ENCODE measurements around the gene FILIP1L.

Gene FILIP1L

DNA sequence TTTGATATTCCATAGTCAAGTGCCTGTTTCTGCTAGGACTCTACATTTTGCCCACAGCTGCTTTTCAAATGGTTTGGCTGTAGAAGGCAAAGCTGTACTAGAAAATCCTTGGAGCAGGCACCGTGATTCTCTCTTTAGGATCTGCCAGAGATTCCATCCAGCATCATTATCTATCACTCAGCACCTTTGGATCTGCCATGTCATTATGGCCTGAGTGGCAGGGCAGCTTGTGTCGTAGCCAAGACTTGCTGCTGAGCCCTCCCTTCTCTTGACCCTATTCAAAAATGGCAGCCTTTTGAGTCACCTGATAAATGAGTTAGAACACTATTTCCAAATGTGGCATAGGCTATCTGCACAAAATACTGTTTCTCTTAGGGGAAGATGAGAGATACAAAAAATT is 304.7 kb downstream of the FILIP1L start:
- TF ChIP-seq TCF12 (IDR thresholded peaks at IDR 0.05; ENCODE audit: low read depth), result no peak
- TF ChIP-seq, protein P1, sequence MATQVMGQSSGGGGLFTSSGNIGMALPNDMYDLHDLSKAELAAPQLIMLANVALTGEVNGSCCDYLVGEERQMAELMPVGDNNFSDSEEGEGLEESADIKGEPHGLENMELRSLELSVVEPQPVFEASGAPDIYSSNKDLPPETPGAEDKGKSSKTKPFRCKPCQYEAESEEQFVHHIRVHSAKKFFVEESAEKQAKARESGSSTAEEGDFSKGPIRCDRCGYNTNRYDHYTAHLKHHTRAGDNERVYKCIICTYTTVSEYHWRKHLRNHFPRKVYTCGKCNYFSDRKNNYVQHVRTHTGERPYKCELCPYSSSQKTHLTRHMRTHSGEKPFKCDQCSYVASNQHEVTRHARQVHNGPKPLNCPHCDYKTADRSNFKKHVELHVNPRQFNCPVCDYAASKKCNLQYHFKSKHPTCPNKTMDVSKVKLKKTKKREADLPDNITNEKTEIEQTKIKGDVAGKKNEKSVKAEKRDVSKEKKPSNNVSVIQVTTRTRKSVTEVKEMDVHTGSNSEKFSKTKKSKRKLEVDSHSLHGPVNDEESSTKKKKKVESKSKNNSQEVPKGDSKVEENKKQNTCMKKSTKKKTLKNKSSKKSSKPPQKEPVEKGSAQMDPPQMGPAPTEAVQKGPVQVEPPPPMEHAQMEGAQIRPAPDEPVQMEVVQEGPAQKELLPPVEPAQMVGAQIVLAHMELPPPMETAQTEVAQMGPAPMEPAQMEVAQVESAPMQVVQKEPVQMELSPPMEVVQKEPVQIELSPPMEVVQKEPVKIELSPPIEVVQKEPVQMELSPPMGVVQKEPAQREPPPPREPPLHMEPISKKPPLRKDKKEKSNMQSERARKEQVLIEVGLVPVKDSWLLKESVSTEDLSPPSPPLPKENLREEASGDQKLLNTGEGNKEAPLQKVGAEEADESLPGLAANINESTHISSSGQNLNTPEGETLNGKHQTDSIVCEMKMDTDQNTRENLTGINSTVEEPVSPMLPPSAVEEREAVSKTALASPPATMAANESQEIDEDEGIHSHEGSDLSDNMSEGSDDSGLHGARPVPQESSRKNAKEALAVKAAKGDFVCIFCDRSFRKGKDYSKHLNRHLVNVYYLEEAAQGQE (IDR thresholded peaks at IDR 0.05; ENCODE audit: low read depth), result no peak
- no peak for TF ChIP-seq CEBPB (IDR thresholded peaks at IDR 0.05)
- no peak for TF ChIP-seq YY1 (IDR thresholded peaks at IDR 0.05; ENCODE audit: low read depth)
- TF ChIP-seq, protein P2, sequence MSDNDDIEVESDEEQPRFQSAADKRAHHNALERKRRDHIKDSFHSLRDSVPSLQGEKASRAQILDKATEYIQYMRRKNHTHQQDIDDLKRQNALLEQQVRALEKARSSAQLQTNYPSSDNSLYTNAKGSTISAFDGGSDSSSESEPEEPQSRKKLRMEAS (IDR thresholded peaks at IDR 0.05), result no peak
- TF ChIP-seq CREB1 (IDR thresholded peaks at IDR 0.05; ENCODE audit: low read depth), result no peak
- TF ChIP-seq TAF1 (IDR thresholded peaks at IDR 0.05; ENCODE audit: low read depth), result no peak
- no peak for TF ChIP-seq FOXM1 (IDR thresholded peaks at IDR 0.05; ENCODE audit: borderline replicate concordance, low read depth)
- TF ChIP-seq, protein P3, sequence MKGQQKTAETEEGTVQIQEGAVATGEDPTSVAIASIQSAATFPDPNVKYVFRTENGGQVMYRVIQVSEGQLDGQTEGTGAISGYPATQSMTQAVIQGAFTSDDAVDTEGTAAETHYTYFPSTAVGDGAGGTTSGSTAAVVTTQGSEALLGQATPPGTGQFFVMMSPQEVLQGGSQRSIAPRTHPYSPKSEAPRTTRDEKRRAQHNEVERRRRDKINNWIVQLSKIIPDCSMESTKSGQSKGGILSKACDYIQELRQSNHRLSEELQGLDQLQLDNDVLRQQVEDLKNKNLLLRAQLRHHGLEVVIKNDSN (IDR thresholded peaks at IDR 0.05), result no peak
- TF ChIP-seq ZBTB7A (IDR thresholded peaks at IDR 0.05; ENCODE audit: low read depth), result no peak
- no peak for TF ChIP-seq EP300 (IDR thresholded peaks at IDR 0.05; ENCODE audit: borderline replicate concordance)
- no peak for TF ChIP-seq EGR1 (IDR thresholded peaks at IDR 0.05)

DNA sequence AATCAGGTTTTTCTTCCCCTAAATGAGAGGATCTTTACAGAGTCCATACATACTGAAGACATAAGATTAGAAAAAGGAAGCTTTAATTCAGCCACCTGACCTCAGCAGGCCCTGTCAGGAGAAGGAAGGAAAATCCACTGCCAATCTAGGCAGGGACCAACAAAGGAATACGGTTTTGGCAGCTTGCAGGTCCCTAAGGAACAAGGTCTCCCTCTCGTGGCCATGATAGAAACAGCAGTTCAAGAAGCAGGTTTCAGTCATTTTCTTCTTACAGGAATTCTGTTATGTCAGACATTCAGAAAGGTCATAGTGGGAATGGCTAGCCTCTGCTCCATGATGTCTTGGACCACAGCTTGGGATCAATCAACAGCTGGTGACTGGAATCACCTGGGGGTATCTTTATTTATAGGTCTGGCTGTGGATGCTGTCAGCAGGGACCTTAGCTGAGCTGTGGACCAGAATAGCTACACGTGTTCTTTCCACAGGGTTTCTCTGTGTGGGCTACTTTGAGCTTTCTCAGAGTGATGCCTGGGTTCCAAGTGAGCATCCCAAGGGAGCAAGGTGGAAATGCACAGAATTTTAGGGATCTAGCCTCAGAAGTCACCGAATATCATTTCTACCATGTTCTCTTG is 306.0 kb downstream of the FILIP1L start:
- TF ChIP-seq RAD21 (IDR thresholded peaks at IDR 0.05; ENCODE audit: low read depth), result peak; percentile 63
- no peak for TF ChIP-seq CEBPB (IDR thresholded peaks at IDR 0.05)

DNA sequence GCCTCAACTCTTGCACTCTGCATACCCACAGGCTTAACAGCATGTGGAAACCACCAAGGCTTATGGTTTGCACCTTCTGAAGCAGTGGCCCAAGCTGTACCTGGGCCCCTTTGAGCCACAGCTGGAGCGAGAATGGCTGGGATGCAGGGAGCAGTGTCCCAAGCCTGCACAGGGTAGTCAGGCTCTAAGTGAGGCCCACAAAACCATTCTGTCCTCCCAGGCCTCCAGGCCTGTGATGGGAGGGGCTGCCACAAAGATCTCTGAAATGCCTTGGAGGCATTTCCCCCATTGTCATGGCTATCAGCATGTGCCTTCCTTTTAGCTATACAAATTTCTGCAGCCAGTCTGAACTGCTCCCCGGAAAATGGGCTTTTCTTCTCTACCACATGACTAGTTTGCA is 309.1 kb downstream of the FILIP1L start:
- no peak for TF ChIP-seq TCF12 (IDR thresholded peaks at IDR 0.05; ENCODE audit: low read depth)
- TF ChIP-seq ZBTB7A (IDR thresholded peaks at IDR 0.05; ENCODE audit: low read depth), result no peak
- TF ChIP-seq CREB1 (IDR thresholded peaks at IDR 0.05; ENCODE audit: low read depth), result no peak
- TF ChIP-seq, protein P2 (IDR thresholded peaks at IDR 0.05), result no peak
- TF ChIP-seq, protein P3 (IDR thresholded peaks at IDR 0.05), result no peak
- no peak for TF ChIP-seq CEBPB (IDR thresholded peaks at IDR 0.05)
- no peak for TF ChIP-seq EP300 (IDR thresholded peaks at IDR 0.05; ENCODE audit: borderline replicate concordance)
- TF ChIP-seq TAF1 (IDR thresholded peaks at IDR 0.05; ENCODE audit: low read depth), result no peak
- no peak for TF ChIP-seq FOXM1 (IDR thresholded peaks at IDR 0.05; ENCODE audit: borderline replicate concordance, low read depth)
- no peak for TF ChIP-seq EGR1 (IDR thresholded peaks at IDR 0.05)
- no peak for TF ChIP-seq NFIC (IDR thresholded peaks at IDR 0.05)
- TF ChIP-seq, protein P1 (IDR thresholded peaks at IDR 0.05; ENCODE audit: low read depth), result no peak
- TF ChIP-seq TEAD4 (IDR thresholded peaks at IDR 0.05), result no peak
- no peak for TF ChIP-seq YY1 (IDR thresholded peaks at IDR 0.05; ENCODE audit: low read depth)

DNA sequence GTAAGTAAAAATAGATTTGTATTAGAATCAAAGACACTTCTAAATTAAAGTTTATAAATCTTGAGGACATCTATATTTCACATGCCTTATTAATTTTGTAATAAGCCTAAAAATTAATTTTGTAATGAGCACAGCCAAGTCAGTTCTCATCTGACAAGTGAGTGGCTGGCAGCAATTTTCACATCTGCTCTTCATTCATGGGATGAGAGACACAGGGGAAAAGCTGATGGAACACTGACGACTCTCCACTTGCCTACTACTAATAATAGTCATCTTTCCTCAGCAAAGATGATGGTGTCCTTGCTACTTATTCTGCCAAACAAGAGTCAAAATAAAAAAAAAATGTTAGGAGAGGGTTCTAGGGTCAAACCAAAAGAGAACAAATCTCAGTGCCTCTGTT is 311.0 kb downstream of the FILIP1L start:
- TF ChIP-seq EGR1 (IDR thresholded peaks at IDR 0.05) (no peak), FOXM1 (IDR thresholded peaks at IDR 0.05; ENCODE audit: borderline replicate concordance, low read depth) (no peak), ZBTB7A (IDR thresholded peaks at IDR 0.05; ENCODE audit: low read depth) (no peak)
- TF ChIP-seq, protein P1 (IDR thresholded peaks at IDR 0.05; ENCODE audit: low read depth), result no peak

DNA sequence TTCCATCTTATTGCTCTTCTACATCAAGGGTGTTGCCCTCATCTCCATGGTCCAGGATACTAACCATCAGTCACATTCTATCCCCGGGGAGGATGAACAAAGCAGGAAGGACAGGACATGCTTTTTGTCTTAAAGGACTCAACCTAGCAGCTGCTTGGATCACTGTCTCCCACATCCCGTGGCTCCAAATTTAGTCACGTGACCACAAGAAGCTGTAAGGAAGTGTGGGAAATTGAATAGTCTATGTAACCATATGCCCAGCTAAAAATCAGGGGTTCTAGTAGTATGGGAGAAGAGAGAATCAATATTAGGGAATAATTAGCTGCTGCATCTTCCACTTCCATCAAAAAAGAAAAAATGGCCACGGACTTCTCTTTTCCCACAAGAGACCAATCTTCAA is 314.9 kb downstream of the FILIP1L start:
- TF ChIP-seq EP300 (IDR thresholded peaks at IDR 0.05; ENCODE audit: borderline replicate concordance) (no peak), YY1 (IDR thresholded peaks at IDR 0.05; ENCODE audit: low read depth) (no peak), EGR1 (IDR thresholded peaks at IDR 0.05) (no peak), RAD21 (IDR thresholded peaks at IDR 0.05; ENCODE audit: low read depth) (no peak), TAF1 (IDR thresholded peaks at IDR 0.05; ENCODE audit: low read depth) (no peak), CREB1 (IDR thresholded peaks at IDR 0.05; ENCODE audit: low read depth) (no peak), NFIC (IDR thresholded peaks at IDR 0.05) (no peak), TEAD4 (IDR thresholded peaks at IDR 0.05) (no peak), TCF12 (IDR thresholded peaks at IDR 0.05; ENCODE audit: low read depth) (no peak)
- TF ChIP-seq, protein P3 (IDR thresholded peaks at IDR 0.05), result no peak
- TF ChIP-seq, protein P1 (IDR thresholded peaks at IDR 0.05; ENCODE audit: low read depth), result no peak
